Measurements from ENCODE around the gene OTOR. TPM values are rescaled to one million over a fixed set of nuclear protein-coding genes. Genes with fewer than 3 reads are reported as not detected.

OTOR gene
- total RNA-seq, 1 experiment from 2014 or later, result not detected

DNA sequence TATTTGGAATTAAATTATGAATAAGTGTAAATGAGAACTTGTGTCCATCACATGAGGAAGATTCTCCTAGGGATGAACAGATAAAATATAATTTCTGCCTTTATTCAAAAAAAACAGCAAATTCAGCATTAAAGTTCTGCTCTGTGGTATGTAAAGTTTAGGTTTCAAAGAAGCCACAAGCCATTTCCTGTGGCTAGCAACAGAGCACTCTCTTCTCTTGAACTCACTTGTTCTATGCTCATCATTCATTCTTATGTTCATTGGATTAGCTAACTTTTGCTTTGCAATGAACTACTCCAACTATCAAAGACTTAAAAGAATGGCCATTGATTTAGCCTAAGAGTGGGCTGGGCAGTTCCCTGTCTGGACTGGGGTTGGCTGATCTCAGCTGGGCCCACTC, 39.1 kb upstream of the OTOR start:
- Mint-ChIP-seq H3K9me3 (ENCODE audit: unreplicated experiment) (peaks cover 26% of the 10 kb centered on the region), H3K27me3 (ENCODE audit: insufficient read depth, unreplicated experiment) (peaks cover 15% of the 10 kb centered on the region), H3K4me3 (ENCODE audit: unreplicated experiment) (no peak overlapping the region), H3K36me3 (ENCODE audit: insufficient read depth, unreplicated experiment) (no peaks in the 10 kb centered on the region), H3K27ac (ENCODE audit: unreplicated experiment) (no peak overlapping the region), H3K4me1 (ENCODE audit: low read depth, unreplicated experiment) (no peaks in the 10 kb centered on the region)
- ChIA-PET CTCF (no interaction called here), POLR2A (no interaction called here)
- H3K9me3 ChIP-seq, result peaks cover 14% of the 10 kb centered on the region
- H3K4me1 ChIP-seq, result no peaks in the 10 kb centered on the region
- intact Hi-C loops (cut with micrococcal nuclease; ENCODE audit: unreplicated experiment), result no loop called here
- H3K36me3 ChIP-seq (ENCODE audit: control insufficient read depth, insufficient read depth, low read length), result no peaks in the 10 kb centered on the region
- BruUV-seq (replicated peaks), result no TSS peak
- TF ChIP-seq, protein P1, sequence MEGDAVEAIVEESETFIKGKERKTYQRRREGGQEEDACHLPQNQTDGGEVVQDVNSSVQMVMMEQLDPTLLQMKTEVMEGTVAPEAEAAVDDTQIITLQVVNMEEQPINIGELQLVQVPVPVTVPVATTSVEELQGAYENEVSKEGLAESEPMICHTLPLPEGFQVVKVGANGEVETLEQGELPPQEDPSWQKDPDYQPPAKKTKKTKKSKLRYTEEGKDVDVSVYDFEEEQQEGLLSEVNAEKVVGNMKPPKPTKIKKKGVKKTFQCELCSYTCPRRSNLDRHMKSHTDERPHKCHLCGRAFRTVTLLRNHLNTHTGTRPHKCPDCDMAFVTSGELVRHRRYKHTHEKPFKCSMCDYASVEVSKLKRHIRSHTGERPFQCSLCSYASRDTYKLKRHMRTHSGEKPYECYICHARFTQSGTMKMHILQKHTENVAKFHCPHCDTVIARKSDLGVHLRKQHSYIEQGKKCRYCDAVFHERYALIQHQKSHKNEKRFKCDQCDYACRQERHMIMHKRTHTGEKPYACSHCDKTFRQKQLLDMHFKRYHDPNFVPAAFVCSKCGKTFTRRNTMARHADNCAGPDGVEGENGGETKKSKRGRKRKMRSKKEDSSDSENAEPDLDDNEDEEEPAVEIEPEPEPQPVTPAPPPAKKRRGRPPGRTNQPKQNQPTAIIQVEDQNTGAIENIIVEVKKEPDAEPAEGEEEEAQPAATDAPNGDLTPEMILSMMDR (IDR thresholded peaks at IDR 0.05; ENCODE audit: insufficient read depth in 1 of 2, low read depth in 1 of 2, low read length in 1 of 2, severe bottlenecking in 1 of 2, unreplicated experiment in 1 of 2), result no peak
- no peak overlapping the region for H3K4me3 ChIP-seq (ENCODE audit: low read depth, low read length)
- H3K27me3 ChIP-seq (replicated peaks; ENCODE audit: control insufficient read depth, insufficient read depth, low read length), result no peaks in the 10 kb centered on the region
- DNase-seq, result no peak

DNA sequence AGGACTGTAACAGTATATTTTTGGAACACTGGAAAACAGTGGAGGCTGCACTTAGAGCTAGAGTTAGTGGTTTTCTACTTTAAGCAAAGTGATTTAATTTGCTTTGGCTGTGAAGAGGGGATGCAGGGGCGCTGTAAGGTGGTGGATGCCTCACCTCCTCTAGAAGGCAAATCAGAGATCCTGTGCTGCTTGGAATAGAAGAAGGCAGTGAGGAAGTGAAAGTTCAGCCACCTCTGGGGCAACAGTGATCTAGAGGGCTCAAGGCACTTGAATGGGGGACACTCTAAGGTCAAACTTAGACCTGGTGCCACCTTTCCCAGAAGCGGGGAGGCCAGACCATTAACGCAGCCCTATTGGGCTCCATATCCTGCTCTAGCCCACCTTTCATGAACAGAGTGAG, 37.4 kb upstream of the OTOR start:
- H3K9me3 ChIP-seq, result peaks cover 11% of the 10 kb centered on the region
- intact Hi-C loops (cut with micrococcal nuclease; ENCODE audit: unreplicated experiment), result no loop called here
- H3K4me1 ChIP-seq, result no peaks in the 10 kb centered on the region
- BruUV-seq (replicated peaks), result no TSS peak
- no peak overlapping the region for H3K27ac Mint-ChIP-seq (ENCODE audit: unreplicated experiment)
- DNase-seq, result no peak
- CTCF ChIA-PET, result no interaction called here
- H3K27me3 ChIP-seq (replicated peaks; ENCODE audit: control insufficient read depth, insufficient read depth, low read length), result peaks cover 1% of the 10 kb centered on the region; the same call in 1 of the 2 replicates
- peaks cover 26% of the 10 kb centered on the region for H3K9me3 Mint-ChIP-seq (ENCODE audit: unreplicated experiment)
- no peaks in the 10 kb centered on the region for H3K4me1 Mint-ChIP-seq (ENCODE audit: low read depth, unreplicated experiment)
- H3K4me3 ChIP-seq (ENCODE audit: low read depth, low read length), result no peak overlapping the region
- POLR2A ChIA-PET, result no interaction called here
- peaks cover 18% of the 10 kb centered on the region for H3K27me3 Mint-ChIP-seq (ENCODE audit: insufficient read depth, unreplicated experiment)
- no peaks in the 10 kb centered on the region for H3K36me3 Mint-ChIP-seq (ENCODE audit: insufficient read depth, unreplicated experiment)
- TF ChIP-seq, protein P1 (IDR thresholded peaks at IDR 0.05; ENCODE audit: insufficient read depth in 1 of 2, low read depth in 1 of 2, low read length in 1 of 2, severe bottlenecking in 1 of 2, unreplicated experiment in 1 of 2), result no peak
- H3K4me3 Mint-ChIP-seq (ENCODE audit: unreplicated experiment), result no peak overlapping the region
- H3K36me3 ChIP-seq (ENCODE audit: control insufficient read depth, insufficient read depth, low read length), result no peaks in the 10 kb centered on the region

DNA sequence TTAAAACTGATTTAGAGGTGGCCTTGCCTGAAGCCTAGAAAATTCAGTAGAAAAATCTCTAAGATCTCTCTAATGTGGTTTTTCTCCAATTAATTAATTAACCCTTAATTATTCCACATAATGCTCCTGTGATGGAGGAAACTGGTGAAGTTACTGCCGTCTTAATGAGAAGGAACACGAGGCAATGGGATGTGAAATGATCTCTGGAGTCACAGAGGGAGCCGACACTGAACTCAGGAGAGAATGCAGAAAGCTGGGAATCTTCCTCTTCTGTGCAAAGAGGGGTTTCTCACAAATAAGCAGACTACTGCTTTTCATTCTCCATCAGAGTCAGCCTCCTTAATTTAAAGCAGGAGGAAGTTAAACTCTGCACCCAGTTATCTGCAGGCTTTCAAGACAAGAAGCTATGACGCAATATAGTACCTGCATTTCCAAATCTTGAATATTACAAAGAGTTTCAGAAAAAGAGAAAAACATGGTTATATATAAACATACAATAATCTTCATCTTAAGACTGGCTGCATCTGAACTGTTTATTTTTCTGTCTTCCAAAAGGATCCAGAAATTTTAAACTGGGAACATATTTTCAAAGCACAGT, 36.4 kb upstream of the OTOR start:
- no TSS peak for BruUV-seq (replicated peaks)
- peaks cover 3% of the 10 kb centered on the region; the same call in 1 of the 2 replicates for H3K9me3 ChIP-seq
- H3K27me3 ChIP-seq (replicated peaks; ENCODE audit: control insufficient read depth, insufficient read depth, low read length), result peaks cover 1% of the 10 kb centered on the region; the same call in 1 of the 2 replicates
- intact Hi-C loops (cut with micrococcal nuclease; ENCODE audit: unreplicated experiment), result no loop called here
- CTCF ChIA-PET, result no interaction called here
- no peaks in the 10 kb centered on the region for H3K36me3 ChIP-seq (ENCODE audit: control insufficient read depth, insufficient read depth, low read length)
- Mint-ChIP-seq H3K27ac (ENCODE audit: unreplicated experiment) (no peak overlapping the region), H3K4me3 (ENCODE audit: unreplicated experiment) (no peak overlapping the region), H3K27me3 (ENCODE audit: insufficient read depth, unreplicated experiment) (peaks cover 21% of the 10 kb centered on the region), H3K4me1 (ENCODE audit: low read depth, unreplicated experiment) (no peaks in the 10 kb centered on the region), H3K9me3 (ENCODE audit: unreplicated experiment) (peaks cover 21% of the 10 kb centered on the region), H3K36me3 (ENCODE audit: insufficient read depth, unreplicated experiment) (no peaks in the 10 kb centered on the region)
- no peaks in the 10 kb centered on the region for H3K4me1 ChIP-seq
- POLR2A ChIA-PET, result no interaction called here
- no peak overlapping the region for H3K4me3 ChIP-seq (ENCODE audit: low read depth, low read length)
- TF ChIP-seq, protein P1 (IDR thresholded peaks at IDR 0.05; ENCODE audit: insufficient read depth in 1 of 2, low read depth in 1 of 2, low read length in 1 of 2, severe bottlenecking in 1 of 2, unreplicated experiment in 1 of 2), result no peak
- DNase-seq, result no peak

Measured in Caco-2 (cell line).